GM18507 (cell line): ENCODE measurements around the gene ZSWIM2.
"Not testable (repeated sequence)": the region's sequence is repeated elsewhere in the genome, so short reads cannot be mapped to it uniquely, and the experiment has no call there.

Experiments used
- DNase-seq: peaks from one replicate; pipeline ENCODE4 v3.0.0; 2011; ENCODE audit warnings: low read depth; ENCODE audit not compliant: insufficient read length; ENCODE audit errors: extremely low spot score
- FAIRE-seq: peaks from 2 replicates; lab custom pipeline; 2011; peaks lifted over from hg19 to GRCh38; lab: Jason Lieb, UNC

ZSWIM2 gene

DNA sequence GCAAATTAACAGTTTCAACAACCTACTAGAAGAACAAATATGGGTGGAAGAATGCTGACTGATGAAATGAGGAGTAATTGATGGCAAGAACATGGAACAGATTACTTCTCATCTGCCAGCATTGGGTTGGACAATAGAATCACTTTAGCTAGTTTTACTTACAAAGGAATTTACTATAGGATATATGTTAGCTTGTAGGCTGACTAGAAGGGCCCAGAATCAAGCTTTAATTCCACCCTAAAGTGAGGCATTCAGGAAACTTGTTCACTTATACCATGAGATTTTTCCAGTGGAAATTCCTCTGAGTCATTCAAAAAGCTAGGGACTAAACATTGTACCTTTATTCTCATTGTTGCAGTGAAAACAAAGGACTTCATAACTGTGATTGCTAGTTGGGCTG, 5.0 kb upstream of the ZSWIM2 start:
- FAIRE-seq (no peak), DNase-seq (no peak)

DNA sequence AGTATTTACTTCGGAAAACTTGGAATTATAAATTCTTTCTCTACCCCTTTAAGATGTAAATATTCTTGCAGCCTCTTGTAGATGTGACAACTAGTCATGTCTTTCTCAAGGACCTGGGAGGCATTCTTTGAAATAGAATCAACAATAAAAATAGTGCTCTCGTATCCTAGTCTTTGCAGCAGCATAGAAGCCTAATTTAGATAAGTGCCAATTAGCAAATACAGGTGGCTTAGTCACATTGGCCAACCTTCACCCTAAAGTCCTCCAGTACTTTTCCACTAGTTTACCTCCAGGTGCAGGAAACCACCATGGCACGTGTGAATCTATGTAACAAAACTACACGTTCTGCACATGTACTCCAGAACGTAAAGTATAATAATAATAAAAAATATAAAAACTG, 3.5 kb upstream of the ZSWIM2 start:
- DNase-seq (no peak), FAIRE-seq (no peak)

DNA sequence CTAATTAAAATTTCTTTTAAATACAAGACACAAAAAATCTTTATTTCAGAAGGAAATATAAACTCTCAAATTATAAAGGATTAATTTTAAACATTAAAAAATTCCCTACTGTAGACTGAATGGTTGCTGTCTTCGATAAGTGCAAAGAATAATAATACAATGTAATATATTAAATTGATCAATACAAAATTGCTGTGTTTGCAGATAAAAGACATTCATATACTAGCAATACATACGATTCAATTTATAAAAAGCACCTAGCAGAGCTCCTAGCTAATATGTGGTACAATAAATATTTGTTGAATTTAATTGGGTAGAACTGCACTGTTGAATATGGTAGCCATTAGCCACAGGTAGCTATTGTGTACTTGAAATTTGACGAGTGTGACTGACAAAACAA, 6.6 kb downstream of the ZSWIM2 start:
- FAIRE-seq (no peak), DNase-seq (no peak)

DNA sequence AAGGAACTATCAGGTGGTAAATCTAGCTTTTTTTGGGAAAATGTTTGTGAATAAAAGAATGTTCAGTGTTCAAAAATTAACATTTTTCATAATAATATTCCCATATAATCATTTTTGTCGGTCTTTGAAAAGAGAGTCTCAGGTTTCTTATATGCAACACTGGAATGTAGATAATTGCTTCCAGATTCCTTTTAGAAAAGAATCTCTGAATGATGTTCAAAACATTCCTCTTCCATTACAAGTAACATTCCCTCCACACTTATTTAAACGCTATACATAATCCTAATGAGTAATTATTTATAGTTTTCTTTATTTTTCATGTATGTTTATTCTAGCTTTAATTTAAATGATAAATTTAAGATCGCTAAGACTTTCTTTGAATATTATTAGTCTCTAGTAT, 7.0 kb downstream of the ZSWIM2 start:
- FAIRE-seq: no peak
- DNase-seq: no peak

DNA sequence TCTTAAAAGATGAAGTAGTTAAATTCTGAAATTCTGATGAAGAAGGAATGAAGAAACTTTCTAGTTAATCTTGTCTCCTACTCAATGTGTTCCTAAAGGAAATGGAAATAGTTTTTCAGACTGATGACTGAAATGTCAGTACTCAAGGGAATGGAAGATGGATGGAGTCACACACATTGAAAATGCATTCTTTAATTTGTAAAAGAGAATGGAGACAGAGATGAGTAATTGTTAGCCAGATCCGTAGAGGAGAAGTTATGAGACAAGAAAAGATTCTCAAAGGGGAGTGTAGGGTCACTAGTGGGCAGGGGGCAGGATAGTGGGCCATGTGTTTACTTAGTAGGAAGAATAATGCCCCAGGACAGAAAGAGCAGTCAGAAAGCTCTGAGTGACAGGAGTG, 13.3 kb downstream of the ZSWIM2 start:
- FAIRE-seq (no peak), DNase-seq (no peak)

DNA sequence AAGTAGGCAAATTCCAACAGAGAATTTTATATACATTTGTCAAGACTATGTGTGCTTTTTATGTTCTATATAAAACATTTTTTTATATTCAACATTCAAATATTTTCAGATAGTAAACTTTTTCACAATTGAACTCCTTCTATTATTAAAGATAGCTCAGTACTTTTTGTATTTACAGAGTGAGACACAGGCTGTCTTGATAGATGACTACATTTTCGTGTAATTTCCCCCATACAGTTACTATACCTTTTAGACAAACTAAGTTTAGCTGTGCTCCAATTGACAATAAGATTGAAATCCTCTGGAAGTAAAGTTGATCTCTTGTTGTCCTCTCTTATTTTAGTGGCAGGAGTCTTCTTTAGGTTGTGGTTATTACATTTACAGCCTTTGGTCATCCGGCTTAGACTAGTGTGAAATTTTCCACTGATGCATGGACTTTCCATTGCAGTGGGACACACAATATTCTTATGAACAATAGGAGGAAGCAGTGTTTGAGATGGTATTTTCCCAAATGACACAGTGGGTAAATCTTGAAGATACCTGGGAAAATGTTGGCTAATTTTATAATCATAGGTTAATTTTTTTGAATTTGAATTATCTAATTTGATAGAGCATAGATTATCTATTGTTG, 21.0 kb downstream of the ZSWIM2 start:
- FAIRE-seq (no peak), DNase-seq (no peak)

DNA sequence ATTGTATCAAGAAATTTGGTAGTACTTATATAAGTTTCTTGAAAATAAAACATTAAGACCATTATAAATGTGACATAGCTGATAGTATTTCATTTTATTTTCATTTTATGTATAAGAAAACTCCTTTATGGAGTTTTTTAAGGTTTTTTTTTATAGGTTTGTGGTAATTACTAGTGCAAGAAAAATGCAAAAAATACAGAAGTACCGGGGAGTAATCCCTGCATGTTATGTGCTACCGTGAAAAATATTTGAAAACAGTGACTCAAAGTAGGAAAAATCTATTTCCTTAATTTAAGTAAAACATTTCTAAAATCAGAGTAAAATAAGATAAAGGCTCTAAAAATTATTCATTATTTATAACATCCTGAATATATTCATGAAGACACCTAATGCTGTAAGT, 21.6 kb downstream of the ZSWIM2 start:
- DNase-seq: no peak
- no peak for FAIRE-seq

DNA sequence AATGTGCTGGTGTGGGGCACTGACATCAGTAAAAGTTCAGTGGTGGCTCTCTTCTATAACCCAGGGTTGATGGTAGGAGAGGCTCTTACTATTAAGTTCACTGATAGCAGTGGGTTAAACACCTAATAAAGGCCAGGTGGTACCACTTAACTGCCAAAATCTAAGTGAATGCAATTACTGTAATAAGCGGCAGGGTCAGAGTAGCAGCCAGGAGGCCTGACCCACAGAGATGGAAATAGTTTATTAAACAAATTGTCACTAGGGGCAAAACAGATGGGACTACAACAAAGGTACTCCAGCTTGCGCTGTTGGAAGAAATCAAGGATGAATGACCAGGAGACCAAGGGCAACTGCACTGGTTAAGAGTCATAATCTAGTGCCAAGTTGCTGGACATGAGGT, 26.6 kb downstream of the ZSWIM2 start:
- DNase-seq (no peak), FAIRE-seq (no peak)

DNA sequence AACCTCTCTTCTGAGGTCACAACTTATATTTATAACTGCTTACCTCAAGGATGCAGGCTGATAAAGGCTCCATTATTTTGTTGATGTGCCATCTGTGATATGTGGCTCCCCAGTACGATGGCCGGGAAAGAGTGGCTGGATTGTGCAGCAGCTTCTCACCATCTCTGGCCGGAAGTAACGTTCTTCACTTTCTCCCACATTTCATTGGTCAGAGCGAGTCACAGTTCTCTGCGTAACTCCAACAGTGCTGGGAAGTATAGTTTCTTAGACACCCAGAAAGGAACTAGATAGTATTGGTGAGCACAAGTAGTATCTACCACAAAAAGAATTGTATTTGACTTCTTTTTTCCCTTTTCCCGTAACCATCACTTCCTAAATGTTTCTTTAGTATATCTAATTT, 28.7 kb downstream of the ZSWIM2 start:
- FAIRE-seq (no peak), DNase-seq (no peak)

DNA sequence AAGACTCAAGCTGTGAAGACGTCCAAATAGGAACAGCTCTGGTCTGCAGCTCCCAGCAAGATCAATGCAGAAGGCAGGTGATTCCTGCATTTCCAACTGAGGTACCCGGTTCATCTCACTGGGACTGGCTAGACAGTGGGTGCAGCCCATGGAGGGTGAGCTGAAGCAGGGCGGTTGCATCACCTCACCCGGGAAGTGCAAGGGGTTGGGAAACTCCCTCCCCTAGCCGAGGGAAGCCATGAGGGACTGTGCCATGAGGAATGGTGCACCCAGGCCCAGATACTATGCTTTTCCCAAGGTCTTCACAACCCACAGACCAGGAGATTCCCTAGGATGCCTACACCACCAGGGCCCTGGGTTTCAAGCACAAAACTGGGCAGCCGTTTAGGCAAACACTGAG, 37.2 kb downstream of the ZSWIM2 start:
- not testable (repeated sequence) for DNase-seq, FAIRE-seq

DNA sequence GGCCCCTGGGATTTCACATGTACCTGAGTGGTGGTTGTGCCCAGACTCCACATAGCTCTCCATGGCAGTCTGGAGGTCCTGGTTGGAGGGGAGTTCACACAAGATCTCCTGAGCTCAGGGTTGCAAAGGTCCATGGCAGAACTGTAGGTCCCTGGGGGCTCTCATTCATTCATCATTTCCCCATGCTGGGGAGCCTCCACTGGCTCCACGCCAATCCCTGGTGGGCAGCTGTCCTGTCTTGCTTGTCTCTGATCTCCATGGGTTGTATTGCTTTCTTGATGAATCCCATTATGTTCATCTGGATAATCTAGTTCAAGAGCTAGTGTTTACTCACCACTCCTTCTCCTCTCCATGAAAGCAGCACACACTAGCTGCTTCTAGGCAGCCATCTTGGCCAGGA, 42.4 kb downstream of the ZSWIM2 start:
- DNase-seq (no peak), FAIRE-seq (no peak)

DNA sequence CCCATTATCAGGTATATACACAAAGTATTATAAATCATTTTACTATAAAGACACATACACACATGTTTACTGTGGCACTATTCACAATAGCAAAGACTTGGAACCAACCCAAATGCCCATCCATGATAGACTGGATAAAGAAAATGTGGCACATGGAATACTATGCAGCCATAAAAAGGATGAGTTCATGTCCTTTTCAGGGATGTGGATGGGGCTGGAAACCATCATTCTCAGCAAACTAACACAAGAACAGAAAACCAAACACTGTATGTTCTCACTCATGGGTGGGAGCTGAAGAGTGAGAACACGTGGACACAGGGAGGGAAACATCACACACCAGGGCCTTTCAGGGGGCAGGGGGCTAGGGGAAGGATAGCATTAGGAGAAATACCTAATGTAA, 50.4 kb downstream of the ZSWIM2 start:
- FAIRE-seq, DNase-seq: not testable (repeated sequence)

DNA sequence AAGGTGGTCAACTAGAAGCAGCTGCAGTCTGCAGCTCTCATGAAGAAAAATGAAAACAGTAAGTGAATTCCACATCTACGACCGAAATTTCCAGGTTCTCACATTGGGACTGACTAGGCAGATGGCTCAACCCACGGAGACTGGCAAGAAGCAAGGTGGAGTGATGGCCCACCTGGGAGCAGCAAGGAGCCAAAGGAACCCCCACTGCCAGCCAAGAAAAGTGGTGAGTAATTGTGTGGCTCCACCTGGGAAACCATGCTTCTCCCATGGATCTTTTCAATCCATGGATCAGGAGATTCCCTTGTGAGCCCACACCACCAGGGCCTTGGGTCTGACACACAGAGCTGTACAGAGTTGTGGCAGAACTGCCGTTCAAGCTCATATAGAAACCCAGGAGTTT, 64.0 kb downstream of the ZSWIM2 start:
- no peak for FAIRE-seq
- DNase-seq: no peak

DNA sequence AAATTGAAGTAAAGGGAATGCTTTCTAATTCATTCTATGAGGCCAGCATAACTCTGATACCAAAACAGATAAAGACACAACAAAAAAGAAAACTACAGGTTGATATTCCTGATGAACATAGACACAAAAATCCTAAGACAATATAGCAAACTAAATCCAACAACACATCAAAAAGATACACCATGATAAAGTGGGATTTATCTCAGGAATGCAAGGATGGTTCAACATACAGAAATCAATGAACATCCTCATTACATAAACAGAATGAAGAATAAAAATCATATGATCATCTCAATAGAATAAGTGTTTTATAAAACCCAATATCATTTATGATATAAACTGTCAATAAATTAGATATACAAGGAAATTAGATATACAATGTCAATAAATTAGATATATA, 65.7 kb downstream of the ZSWIM2 start:
- FAIRE-seq (no peak), DNase-seq (no peak)

DNA sequence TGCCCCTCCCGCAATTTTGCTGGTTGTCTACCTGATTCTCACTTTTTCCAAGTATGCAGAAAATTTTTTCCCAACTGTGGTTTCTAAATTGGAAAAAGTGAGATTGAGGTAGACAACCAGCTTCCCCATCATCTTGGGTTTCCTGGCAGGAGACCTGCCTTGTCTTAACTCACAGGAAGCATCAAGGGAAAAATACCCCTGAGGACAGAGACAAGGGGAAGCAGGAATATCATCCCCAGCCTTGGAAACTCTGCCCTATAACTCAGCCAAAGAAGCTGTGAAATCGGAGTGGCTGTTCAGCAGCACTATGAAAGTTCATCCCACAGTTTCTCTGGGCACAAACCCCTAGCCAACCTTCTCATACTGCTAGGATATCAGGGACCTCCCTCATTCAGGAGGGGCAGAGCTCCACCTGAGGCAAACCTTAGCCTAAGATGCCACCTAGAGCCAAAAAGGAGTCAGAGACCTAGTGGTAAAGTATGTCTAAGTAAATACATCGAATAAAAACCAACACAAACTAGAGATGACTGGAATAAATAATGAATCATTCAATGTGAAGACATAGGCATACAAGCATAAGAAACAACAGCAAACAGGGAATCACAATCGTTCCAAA, 68.2 kb downstream of the ZSWIM2 start:
- no peak for DNase-seq
- FAIRE-seq: no peak
